ENCODE measurements around the gene ETS1.

ETS1 gene

GRCh38 chr11:128592454-128592853, 5.1 kb upstream of the ETS1 start:
- peak; percentile 57 for DNase-seq

- DNase-seq, result no peak
These were observed 3.2 kb upstream of the ETS1 start for GRCh38 chr11:128590587-128590986.

- no peak for DNase-seq
These were observed 2.6 kb upstream of the ETS1 start for GRCh38 chr11:128589998-128590397.

- DNase-seq, result no peak
These were observed 735 bp upstream of the ETS1 start for GRCh38 chr11:128588093-128588492.

GRCh38 chr11:128586689-128587088, 669 bp downstream of the ETS1 start:
- DNase-seq, result no peak

GRCh38 chr11:128585498-128586238, 1.7 kb downstream of the ETS1 start:
- DNase-seq, result no peak

DNA sequence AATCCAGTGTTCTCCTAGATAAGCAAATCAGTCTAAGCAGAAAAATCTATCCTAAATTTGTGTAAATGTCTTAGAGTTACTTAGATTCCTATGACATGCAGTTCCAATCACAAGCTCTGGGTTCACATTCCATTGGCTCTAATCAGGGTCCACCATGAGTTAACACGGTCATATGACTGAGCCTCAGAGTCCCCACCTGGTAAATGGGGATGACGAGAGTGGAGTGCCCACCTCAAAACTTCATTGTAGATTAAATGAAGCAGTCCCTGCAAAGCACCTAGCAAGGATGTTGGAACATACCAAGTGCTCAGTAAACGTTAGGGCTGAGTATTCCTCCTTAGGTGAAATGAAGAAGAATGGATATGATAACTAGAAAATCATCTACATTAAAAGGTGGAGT, 3.1 kb downstream of the ETS1 start:
- DNase-seq, result no peak

- DNase-seq, result peak; percentile 51
These were observed 4.6 kb downstream of the ETS1 start for GRCh38 chr11:128582496-128583366.

DNA sequence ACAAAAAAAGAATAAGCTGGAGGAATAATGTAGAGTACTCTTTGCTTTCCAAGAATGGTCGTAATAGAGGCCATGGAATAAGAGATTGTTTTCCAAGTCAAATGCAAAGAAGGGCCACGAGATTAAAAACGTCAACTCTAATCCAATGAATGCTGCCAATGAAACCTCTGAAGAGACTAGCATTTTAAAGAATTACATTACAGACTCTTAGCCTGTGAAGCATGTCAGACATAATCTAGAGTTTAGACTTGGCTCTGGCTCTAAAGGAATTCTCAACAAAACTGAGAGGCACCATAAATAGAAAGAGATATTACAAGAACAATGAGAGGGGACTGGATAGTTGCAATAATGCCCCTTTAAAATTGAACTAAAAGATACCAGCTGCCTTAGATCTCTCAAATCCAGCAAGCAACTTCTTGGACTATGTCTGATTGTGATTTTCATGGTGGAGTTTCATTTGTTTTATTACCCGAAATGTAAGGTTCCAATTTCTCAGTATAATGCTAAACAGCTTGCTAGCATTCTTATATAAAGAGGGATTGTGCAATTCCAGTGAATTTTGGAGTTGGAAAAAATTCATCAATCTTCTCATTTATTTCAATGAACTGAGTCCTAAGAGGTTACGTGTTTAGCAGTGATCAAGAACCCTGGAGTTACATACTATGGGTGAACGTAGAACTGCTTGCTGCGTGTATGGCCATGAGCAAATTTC, 5.6 kb downstream of the ETS1 start:
- DNase-seq, result no peak

DNA sequence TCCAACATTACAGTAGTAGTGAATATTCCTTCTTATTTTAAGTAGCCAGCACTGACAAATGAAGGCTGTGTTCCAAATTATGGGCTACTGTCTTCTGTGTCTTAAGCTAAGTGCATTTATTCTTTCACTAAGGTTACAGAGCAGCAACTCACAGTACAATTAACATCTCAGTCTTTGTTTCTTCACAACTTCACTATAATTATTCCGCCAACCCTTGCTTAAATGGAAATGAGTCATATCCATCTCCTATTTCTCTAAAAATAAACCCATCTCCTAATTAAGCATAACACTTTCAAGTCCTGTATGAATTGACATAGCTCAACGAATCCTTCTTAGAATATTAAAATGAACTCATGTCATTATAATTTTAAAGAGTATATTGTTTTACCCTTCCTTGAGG, 6.7 kb downstream of the ETS1 start:
- DNase-seq, result no peak

DNA sequence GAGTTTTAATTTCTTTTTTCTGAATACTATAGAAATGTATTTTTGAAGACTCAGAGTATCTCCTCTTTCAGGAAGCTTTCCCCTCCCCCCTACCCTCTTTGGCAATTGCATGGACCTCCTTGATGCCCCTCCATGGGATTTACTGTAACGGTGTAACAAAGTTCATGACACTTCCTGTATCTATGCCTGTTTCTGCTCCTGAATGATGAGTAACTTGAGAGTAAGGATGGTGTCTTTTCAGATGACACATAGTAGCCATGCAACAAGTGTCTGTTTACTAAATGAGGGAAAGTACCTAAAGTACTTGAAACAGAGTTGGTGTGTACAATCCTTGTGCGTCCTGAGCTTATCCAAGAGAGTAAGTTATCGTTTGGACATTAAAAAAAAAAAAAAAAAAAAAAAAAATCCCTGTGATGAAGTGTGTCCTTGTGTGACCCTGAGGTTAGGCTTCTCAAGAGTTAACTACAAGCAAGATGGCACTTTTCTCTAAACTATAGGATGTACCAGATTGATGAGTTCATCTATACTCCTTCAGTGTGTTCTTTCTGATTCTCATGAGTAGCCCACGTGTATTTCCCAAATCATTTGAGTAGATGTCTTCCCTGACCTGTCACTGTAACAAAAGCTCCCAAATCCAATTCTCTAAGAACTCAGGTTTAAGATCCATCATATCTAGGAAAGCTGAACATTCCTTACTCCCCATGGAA, 7.4 kb downstream of the ETS1 start:
- DNase-seq, result no peak

- no peak for DNase-seq
These were observed 10.8 kb downstream of the ETS1 start for GRCh38 chr11:128576555-128576954.

GRCh38 chr11:128575961-128576350, 11.4 kb downstream of the ETS1 start:
- no peak for DNase-seq

DNA sequence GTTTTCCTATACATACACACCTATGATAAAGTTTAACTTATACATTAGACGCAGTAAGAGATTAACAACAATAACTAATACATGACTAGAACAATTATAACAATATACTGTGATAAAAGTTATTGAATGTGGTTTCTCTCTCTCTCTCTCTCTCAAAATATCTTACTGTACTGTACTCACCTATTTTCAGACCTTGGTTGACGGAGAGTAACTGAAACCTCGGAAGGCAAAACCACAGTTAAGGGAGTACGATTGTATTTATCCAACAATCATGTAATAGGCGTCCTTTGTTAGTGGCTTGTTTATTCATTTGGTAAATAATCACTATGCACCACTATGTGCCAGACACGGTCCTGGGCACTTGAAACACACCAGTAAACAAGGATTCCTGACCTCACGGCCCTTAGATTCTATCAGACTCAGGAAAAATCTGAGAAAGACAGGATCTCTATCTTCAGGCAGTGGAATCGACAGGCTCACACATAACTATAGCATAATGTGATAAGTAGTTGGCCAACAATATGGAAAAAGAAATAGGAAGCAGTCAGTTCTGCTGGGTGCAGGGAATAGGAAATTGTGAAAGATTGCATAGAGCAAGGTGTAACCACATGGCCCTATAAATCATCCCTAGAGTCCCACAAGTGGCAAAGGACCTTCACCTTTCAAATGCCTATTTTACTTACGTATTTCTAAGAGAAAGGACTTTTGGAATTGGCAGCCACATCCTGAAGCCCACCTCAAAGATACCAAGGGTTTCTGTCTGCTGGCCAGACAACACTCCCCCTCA, 12.0 kb downstream of the ETS1 start:
- DNase-seq, result no peak

GRCh38 chr11:128574576-128575011, 12.8 kb downstream of the ETS1 start:
- no peak for DNase-seq

DNA sequence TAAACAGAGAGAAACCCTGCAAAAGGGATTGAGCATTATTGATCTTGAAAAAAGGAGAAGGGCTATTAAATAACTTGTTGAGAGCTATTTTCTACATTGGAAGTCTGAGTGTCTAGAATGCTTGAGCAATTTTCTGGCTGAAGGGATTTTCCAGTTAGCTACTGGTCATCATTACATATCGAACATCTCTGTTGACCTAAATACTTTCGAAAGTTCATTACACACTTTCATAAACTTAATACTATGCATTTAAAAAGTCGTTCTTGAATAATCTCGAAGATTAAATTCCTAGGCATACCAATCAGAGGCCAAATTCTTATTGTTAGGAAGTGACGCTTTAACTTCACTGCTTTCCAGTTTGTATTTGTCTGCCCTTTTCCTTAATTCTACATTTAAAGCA, 13.7 kb downstream of the ETS1 start:
- DNase-seq, result no peak

DNA sequence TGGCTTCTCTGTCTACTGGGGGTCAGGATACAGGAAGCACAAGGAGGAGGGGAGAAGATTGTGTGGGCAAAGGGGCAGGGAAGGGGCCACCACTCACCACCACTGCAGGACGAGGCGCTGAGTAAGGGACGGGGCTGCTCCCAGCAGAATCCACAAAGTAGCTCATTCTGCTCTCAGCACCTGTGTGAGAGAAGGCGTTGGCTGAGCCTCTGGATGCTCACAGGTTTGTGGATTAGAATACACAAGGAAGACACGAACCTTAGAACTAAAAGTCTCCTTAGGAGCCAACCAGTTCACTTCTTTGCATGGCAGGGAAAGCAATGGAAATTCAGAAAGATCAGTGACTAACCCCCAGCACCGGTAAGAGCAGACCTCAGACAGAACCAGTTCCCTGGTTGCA, 14.4 kb downstream of the ETS1 start:
- no peak for DNase-seq

DNA sequence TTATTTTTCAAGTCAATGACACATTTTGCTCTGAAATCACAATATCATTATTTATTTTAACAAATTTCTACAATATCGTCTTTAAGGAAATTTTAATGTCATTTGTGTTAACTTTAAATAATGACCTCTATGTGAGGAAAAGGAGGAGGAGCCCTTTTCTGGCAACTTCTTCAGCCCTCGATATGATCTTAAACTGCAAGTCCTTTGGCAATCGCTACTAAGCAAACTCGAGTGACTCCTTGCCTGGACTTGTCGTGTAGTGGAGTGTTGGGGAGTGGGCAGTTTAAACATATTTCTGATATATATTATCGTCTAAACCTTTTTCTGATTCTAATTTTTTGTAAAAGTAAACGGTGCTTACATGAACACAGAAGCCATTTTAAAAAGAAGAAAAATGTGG, 16.7 kb downstream of the ETS1 start:
- no peak for DNase-seq

DNA sequence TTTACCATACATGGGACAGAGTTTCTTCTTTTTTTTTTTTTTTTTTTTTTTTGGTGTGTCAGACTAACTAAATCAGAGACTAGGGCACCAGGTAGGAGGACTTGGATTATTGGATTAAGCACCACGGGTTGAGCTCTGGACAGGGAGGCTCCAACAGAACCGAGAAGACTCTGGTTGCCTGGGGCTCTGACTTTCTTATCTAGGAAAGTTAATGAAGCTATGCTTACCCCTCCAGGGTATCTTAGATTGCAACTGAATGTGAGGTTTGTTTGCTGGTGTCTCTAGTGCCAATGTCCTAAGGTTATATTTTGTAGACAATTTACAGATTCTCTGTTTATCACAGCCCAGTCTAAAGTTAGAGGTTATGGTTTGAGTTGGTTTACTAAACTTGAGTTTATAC, 18.1 kb downstream of the ETS1 start:
- DNase-seq, result no peak

DNA sequence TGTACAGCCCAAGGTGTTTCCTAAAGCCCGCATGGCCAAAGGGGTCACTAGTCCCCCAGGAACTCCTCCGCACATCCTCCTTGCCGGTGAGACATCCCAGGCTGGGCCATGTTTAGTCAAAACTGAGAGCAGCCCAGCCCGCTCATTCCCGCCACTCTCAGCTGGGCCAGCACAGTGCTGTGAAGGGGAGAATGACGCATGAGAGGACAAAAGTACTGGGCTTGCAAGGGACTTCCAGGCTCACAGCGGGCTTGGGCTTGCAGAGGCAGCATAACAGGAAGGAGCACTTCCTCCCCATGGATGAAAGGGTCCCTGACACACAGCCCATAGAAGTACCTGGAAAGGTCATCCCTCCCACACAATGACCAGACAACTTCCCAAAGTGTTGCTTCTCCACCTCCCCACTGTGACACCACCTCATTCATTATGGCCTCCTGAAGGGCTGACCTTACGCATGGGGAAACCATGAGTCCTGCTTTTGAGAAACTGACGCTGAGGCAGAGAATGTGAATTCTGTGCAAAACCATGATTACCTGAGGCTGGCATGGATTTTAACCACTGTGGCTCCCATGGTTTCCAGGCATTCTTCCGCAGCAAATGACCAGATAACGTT, 19.1 kb downstream of the ETS1 start:
- no peak for DNase-seq

GRCh38 chr11:128567130-128567529, 20.2 kb downstream of the ETS1 start:
- no peak for DNase-seq

DNA sequence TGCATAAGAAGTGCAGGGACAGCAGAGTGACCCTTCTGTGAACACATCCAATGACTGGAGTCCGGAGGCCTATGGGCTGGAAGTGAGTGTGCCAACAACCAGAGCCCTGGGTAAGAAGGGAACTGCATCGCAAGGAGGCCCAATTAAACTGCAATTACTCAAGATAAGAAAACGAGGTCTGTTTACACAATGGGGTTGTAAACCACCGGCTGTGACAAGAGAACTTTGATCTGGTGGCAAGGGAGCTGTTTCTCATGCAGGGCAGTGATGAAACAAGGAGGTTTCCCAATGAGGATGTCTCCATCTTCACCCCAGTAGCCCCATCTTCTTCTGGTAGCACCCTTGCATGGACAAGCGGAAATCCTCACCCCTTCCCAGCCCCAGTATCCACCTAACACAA, 21.5 kb downstream of the ETS1 start:
- DNase-seq, result peak; percentile 75

Data from hematopoietic multipotent progenitor cell treated with erythropoietin and hydrocortisone succinate and interleukin-3 and kit ligand, for 6 days (in vitro differentiated cells).